ENCODE measurements around the gene SLCO1A2.

Gene SLCO1A2

DNA sequence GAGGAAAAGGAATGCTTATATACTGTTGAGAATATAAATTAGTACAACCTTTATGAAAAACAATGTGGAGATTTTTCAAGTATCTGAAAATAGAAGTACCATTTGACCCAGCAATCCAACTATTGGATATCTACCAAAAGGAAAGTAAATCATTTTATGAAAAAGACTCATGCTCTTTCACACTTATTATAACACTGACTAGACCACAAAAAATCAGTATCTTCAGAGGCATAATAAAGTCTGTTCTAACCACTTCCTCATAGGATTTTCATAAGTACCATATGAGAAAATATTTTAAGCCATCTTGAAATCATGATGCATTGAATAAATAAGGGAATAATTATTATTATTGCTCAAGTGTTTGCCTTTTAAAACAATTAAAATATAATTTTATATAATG, 112.9 kb downstream of the SLCO1A2 start:
- Histone ChIP-seq H3K79me2 (ENCODE audit: insufficient read depth, low read length) (no peaks in the 10 kb centered on the region), H3K36me3 (ENCODE audit: insufficient read depth, low read length) (no peaks in the 10 kb centered on the region), H3K4me1 (ENCODE audit: insufficient read depth, low read length) (no peaks in the 10 kb centered on the region), H3K9ac (ENCODE audit: low read depth, low read length) (no peak overlapping the region), H2AFZ (ENCODE audit: low read depth, low read length) (no peak overlapping the region), H3K4me3 (ENCODE audit: low read depth in 1 of 2, low read length in 2 of 2) (no peak overlapping the region), H3K9me3 (ENCODE audit: insufficient read depth, low read length, severe bottlenecking) (no peaks in the 10 kb centered on the region), H3K27ac (ENCODE audit: low read length) (no peak overlapping the region), H4K20me1 (ENCODE audit: insufficient read depth, low read length) (no peaks in the 10 kb centered on the region), H3K27me3 (ENCODE audit: insufficient read depth, low read length, poor library complexity) (no peaks in the 10 kb centered on the region), H3K4me2 (ENCODE audit: insufficient read depth, low read length) (no peak overlapping the region)
- TF ChIP-seq EZH2 (IDR thresholded peaks at IDR 0.05; ENCODE audit: borderline replicate concordance, low read depth, low read length, severe bottlenecking) = no peak
- TF ChIP-seq, protein P1, sequence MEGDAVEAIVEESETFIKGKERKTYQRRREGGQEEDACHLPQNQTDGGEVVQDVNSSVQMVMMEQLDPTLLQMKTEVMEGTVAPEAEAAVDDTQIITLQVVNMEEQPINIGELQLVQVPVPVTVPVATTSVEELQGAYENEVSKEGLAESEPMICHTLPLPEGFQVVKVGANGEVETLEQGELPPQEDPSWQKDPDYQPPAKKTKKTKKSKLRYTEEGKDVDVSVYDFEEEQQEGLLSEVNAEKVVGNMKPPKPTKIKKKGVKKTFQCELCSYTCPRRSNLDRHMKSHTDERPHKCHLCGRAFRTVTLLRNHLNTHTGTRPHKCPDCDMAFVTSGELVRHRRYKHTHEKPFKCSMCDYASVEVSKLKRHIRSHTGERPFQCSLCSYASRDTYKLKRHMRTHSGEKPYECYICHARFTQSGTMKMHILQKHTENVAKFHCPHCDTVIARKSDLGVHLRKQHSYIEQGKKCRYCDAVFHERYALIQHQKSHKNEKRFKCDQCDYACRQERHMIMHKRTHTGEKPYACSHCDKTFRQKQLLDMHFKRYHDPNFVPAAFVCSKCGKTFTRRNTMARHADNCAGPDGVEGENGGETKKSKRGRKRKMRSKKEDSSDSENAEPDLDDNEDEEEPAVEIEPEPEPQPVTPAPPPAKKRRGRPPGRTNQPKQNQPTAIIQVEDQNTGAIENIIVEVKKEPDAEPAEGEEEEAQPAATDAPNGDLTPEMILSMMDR (IDR thresholded peaks at IDR 0.05; ENCODE audit: borderline replicate concordance, extremely low read depth, low read length, poor library complexity, severe bottlenecking) = no peak
- no peak for ATAC-seq (ENCODE audit: insufficient read depth, low read depth)
- DNase-seq = no peak

DNA sequence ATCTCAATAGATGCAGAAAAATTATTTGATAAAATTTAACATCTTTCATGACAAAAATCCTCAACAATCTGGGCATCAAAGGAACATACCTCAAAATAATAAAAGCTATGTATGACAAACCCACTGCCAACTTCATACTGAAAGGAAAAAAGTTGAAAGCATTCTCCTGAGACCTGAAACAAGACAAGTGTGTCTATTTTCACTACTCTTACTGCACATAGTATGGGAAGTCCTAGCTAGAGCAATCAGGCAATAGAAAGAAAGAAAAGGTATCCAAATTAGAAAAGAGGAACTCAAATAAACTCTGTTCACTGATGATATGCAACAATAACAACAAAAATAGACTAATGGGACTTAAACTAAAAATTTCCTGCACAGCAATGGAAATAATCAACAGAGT, 113.6 kb downstream of the SLCO1A2 start:
- no peaks in the 10 kb centered on the region for H3K9me3 ChIP-seq (ENCODE audit: insufficient read depth, low read length, severe bottlenecking)
- H3K27me3 ChIP-seq (ENCODE audit: insufficient read depth, low read length, poor library complexity) = no peaks in the 10 kb centered on the region
- H4K20me1 ChIP-seq (ENCODE audit: insufficient read depth, low read length) = no peaks in the 10 kb centered on the region
- H3K36me3 ChIP-seq (ENCODE audit: insufficient read depth, low read length) = no peaks in the 10 kb centered on the region
- no peak for DNase-seq
- no peak overlapping the region for H3K4me3 ChIP-seq (ENCODE audit: low read depth in 1 of 2, low read length in 2 of 2)
- no peak overlapping the region for H3K4me2 ChIP-seq (ENCODE audit: insufficient read depth, low read length)
- H3K9ac ChIP-seq (ENCODE audit: low read depth, low read length) = no peak overlapping the region
- H2AFZ ChIP-seq (ENCODE audit: low read depth, low read length) = no peak overlapping the region
- no peak for ATAC-seq (ENCODE audit: insufficient read depth, low read depth)
- no peaks in the 10 kb centered on the region for H3K4me1 ChIP-seq (ENCODE audit: insufficient read depth, low read length)
- no peak for TF ChIP-seq EZH2 (IDR thresholded peaks at IDR 0.05; ENCODE audit: borderline replicate concordance, low read depth, low read length, severe bottlenecking)
- TF ChIP-seq, protein P1 (IDR thresholded peaks at IDR 0.05; ENCODE audit: borderline replicate concordance, extremely low read depth, low read length, poor library complexity, severe bottlenecking) = no peak
- H3K27ac ChIP-seq (ENCODE audit: low read length) = no peak overlapping the region
- no peaks in the 10 kb centered on the region for H3K79me2 ChIP-seq (ENCODE audit: insufficient read depth, low read length)

DNA sequence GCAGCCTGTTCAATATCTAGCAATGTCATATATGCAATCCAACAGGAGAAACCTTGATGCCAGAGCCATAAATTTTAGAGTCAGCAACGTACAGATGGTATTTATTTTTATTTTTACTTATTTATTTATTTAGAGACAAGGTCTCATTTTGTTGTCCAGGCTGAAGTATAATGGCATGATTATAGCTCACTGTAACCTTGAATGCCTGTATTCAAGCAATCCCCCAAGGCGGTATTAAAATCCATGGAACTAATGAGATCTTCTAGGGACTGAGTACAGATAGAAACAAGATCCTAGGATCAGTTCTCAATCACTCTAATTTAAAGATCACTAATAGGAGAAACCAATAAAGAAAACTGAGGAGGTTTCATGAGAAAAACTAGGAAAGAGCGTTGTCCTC, 114.5 kb downstream of the SLCO1A2 start:
- H3K4me3 ChIP-seq (ENCODE audit: low read depth in 1 of 2, low read length in 2 of 2) = no peak overlapping the region
- DNase-seq (no peak), ATAC-seq (ENCODE audit: insufficient read depth, low read depth) (no peak)
- H3K27ac ChIP-seq (ENCODE audit: low read length) = no peak overlapping the region
- no peaks in the 10 kb centered on the region for H3K9me3 ChIP-seq (ENCODE audit: insufficient read depth, low read length, severe bottlenecking)
- no peaks in the 10 kb centered on the region for H3K27me3 ChIP-seq (ENCODE audit: insufficient read depth, low read length, poor library complexity)
- H3K36me3 ChIP-seq (ENCODE audit: insufficient read depth, low read length) = no peaks in the 10 kb centered on the region
- TF ChIP-seq EZH2 (IDR thresholded peaks at IDR 0.05; ENCODE audit: borderline replicate concordance, low read depth, low read length, severe bottlenecking) = no peak
- TF ChIP-seq, protein P1 (IDR thresholded peaks at IDR 0.05; ENCODE audit: borderline replicate concordance, extremely low read depth, low read length, poor library complexity, severe bottlenecking) = no peak
- no peak overlapping the region for H2AFZ ChIP-seq (ENCODE audit: low read depth, low read length)
- H3K9ac ChIP-seq (ENCODE audit: low read depth, low read length) = no peak overlapping the region
- H3K79me2 ChIP-seq (ENCODE audit: insufficient read depth, low read length) = no peaks in the 10 kb centered on the region
- no peaks in the 10 kb centered on the region for H4K20me1 ChIP-seq (ENCODE audit: insufficient read depth, low read length)
- no peak overlapping the region for H3K4me2 ChIP-seq (ENCODE audit: insufficient read depth, low read length)
- H3K4me1 ChIP-seq (ENCODE audit: insufficient read depth, low read length) = no peaks in the 10 kb centered on the region

DNA sequence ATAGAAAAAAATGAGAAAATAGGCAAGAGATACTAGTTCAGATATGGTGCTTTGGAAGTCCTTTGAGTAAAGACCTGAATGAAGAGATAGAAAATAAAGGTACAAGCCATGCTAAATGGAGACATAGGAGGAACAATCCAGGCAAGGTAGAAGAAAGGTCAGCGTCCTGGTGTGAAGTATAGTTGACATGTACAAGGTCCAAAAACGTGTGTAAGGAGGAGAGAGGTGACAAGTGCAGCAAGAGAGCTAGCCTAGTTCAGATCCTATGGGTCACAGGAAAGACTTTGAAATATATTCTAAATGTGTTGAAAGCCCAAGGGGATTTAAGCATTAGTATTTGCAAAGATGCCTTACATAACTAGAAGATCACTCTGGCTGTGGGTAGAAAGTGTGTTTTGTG, 115.5 kb downstream of the SLCO1A2 start:
- Histone ChIP-seq H3K9ac (ENCODE audit: low read depth, low read length) (no peak overlapping the region), H2AFZ (ENCODE audit: low read depth, low read length) (no peak overlapping the region), H3K4me2 (ENCODE audit: insufficient read depth, low read length) (no peak overlapping the region), H3K27ac (ENCODE audit: low read length) (no peak overlapping the region), H3K27me3 (ENCODE audit: insufficient read depth, low read length, poor library complexity) (no peaks in the 10 kb centered on the region), H3K4me3 (ENCODE audit: low read depth in 1 of 2, low read length in 2 of 2) (no peak overlapping the region), H3K4me1 (ENCODE audit: insufficient read depth, low read length) (no peaks in the 10 kb centered on the region), H3K36me3 (ENCODE audit: insufficient read depth, low read length) (no peaks in the 10 kb centered on the region), H3K9me3 (ENCODE audit: insufficient read depth, low read length, severe bottlenecking) (no peaks in the 10 kb centered on the region), H4K20me1 (ENCODE audit: insufficient read depth, low read length) (no peaks in the 10 kb centered on the region), H3K79me2 (ENCODE audit: insufficient read depth, low read length) (no peaks in the 10 kb centered on the region)
- ATAC-seq (ENCODE audit: insufficient read depth, low read depth) = no peak
- TF ChIP-seq, protein P1 (IDR thresholded peaks at IDR 0.05; ENCODE audit: borderline replicate concordance, extremely low read depth, low read length, poor library complexity, severe bottlenecking) = no peak
- no peak for TF ChIP-seq EZH2 (IDR thresholded peaks at IDR 0.05; ENCODE audit: borderline replicate concordance, low read depth, low read length, severe bottlenecking)
- no peak for DNase-seq

All from DND-41 (cell line).